Hepatocyte (in vitro differentiated cells): ENCODE results near the gene DLGAP4.

ENCODE experiments used
- EZH2 ChIP-seq: fragments of 200-600 bp; sonication (generic); IDR thresholded peaks from 2 replicates; pipeline ENCODE4 v1.6.1; 2016; ENCODE audit warnings: antibody characterized with exemption, mild to moderate bottlenecking, borderline replicate concordance
- EZH2phosphoT487 ChIP-seq: fragments of 200-600 bp; sonication (generic); IDR thresholded peaks from one replicate; pipeline ENCODE4 v1.6.1; 2018; ENCODE audit warnings: antibody characterized with exemption, mild to moderate bottlenecking, low read depth, moderate library complexity; ENCODE audit not compliant: unreplicated experiment, severe bottlenecking
- TF ChIP-seq, protein P1 (sequence below): fragments of 200-600 bp; sonication (generic); IDR thresholded peaks from 2 replicates; pipeline ENCODE4 v1.5.1; 2016; ENCODE audit warnings: antibody characterized with exemption, mild to moderate bottlenecking; ENCODE audit not compliant: poor library complexity

DNA sequence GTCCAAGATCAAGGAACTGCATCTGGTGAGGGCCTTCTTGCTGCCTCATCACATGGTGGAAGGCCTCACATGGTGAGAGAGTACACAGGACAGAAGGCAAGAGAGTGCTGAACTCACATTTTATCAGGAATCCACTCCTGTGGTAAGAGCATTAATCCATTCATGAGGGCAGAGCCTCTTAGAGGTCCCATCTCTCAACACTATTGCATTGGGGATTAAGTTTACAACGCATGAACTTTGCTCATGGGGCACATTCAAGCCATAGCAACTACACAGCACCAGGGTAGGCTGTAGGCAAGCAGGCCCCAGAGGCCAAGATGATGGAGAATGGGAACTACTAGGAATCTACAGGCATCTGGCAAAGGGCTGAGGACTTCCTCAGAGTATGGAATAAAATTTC lies 257.2 kb downstream of the DLGAP4 start:
- TF ChIP-seq, protein P1, sequence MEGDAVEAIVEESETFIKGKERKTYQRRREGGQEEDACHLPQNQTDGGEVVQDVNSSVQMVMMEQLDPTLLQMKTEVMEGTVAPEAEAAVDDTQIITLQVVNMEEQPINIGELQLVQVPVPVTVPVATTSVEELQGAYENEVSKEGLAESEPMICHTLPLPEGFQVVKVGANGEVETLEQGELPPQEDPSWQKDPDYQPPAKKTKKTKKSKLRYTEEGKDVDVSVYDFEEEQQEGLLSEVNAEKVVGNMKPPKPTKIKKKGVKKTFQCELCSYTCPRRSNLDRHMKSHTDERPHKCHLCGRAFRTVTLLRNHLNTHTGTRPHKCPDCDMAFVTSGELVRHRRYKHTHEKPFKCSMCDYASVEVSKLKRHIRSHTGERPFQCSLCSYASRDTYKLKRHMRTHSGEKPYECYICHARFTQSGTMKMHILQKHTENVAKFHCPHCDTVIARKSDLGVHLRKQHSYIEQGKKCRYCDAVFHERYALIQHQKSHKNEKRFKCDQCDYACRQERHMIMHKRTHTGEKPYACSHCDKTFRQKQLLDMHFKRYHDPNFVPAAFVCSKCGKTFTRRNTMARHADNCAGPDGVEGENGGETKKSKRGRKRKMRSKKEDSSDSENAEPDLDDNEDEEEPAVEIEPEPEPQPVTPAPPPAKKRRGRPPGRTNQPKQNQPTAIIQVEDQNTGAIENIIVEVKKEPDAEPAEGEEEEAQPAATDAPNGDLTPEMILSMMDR, result no peak
- TF ChIP-seq EZH2, result no peak
- TF ChIP-seq EZH2phosphoT487, result no peak
